ENCODE results near the gene SLC7A6. TPM values are rescaled to one million over a fixed set of nuclear protein-coding genes. Genes with fewer than 3 reads are reported as not detected.

SLC7A6 gene
- total and polyA plus RNA-seq, 2 experiments from 2014 or later, result 20.5 to 29.7 TPM

- H2AFZ ChIP-seq, result no peak overlapping the region
- no peaks in the 10 kb centered on the region for H4K20me1 ChIP-seq (ENCODE audit: insufficient read depth, poor library complexity, severe bottlenecking)
- H3K4me3 ChIP-seq, result no peak overlapping the region
- H3K9me3 ChIP-seq (ENCODE audit: low read depth), result no peaks in the 10 kb centered on the region
- H3K4me2 ChIP-seq, result no peak overlapping the region
- H3K79me2 ChIP-seq, result no peaks in the 10 kb centered on the region
- no peaks in the 10 kb centered on the region for H3K36me3 ChIP-seq (replicated peaks; ENCODE audit: insufficient read depth, low read depth)
- H3K27me3 ChIP-seq, result no peaks in the 10 kb centered on the region
- WGBS (ENCODE audit: low lambda C conversion rate, missing lambda C conversion rate), result 90% methylated on average over 5 of the region's 5 CpGs
- peaks cover under 1% of the 10 kb centered on the region for H3K4me1 ChIP-seq (ENCODE audit: insufficient read depth)
- no peaks in the 10 kb centered on the region for H3K9me2 ChIP-seq (replicated peaks; ENCODE audit: insufficient read depth)
- TF ChIP-seq EZH2phosphoT487 (IDR thresholded peaks at IDR 0.05; ENCODE audit: low read depth, severe bottlenecking, unreplicated experiment), result no peak
- no peak for TF ChIP-seq EZH2 (IDR thresholded peaks at IDR 0.05; ENCODE audit: borderline replicate concordance)
- TF ChIP-seq CTCF (IDR thresholded peaks at IDR 0.05; ENCODE audit: poor library complexity), result no peak
- H3K27ac ChIP-seq, result no peak overlapping the region
- DNase-seq (ENCODE audit: low spot score), result no peak
Observed at GRCh38 chr16:68251832-68252231, 12.5 kb upstream of the SLC7A6 start.

GRCh38 chr16:68252383-68252782 is 11.9 kb upstream of the SLC7A6 start:
- H3K4me2 ChIP-seq, result no peak overlapping the region
- no peak for DNase-seq (ENCODE audit: low spot score)
- TF ChIP-seq CTCF (IDR thresholded peaks at IDR 0.05; ENCODE audit: poor library complexity) (no peak), EZH2 (IDR thresholded peaks at IDR 0.05; ENCODE audit: borderline replicate concordance) (no peak), EZH2phosphoT487 (IDR thresholded peaks at IDR 0.05; ENCODE audit: low read depth, severe bottlenecking, unreplicated experiment) (no peak)
- WGBS (ENCODE audit: low lambda C conversion rate, missing lambda C conversion rate), result 90% methylated on average over 5 of the region's 5 CpGs
- H3K27ac ChIP-seq, result no peak overlapping the region
- no peaks in the 10 kb centered on the region for H3K9me2 ChIP-seq (replicated peaks; ENCODE audit: insufficient read depth)
- H3K27me3 ChIP-seq, result no peaks in the 10 kb centered on the region
- no peaks in the 10 kb centered on the region for H4K20me1 ChIP-seq (ENCODE audit: insufficient read depth, poor library complexity, severe bottlenecking)
- H3K9me3 ChIP-seq (ENCODE audit: low read depth), result no peaks in the 10 kb centered on the region
- H3K36me3 ChIP-seq (replicated peaks; ENCODE audit: insufficient read depth, low read depth), result no peaks in the 10 kb centered on the region
- H3K4me1 ChIP-seq (ENCODE audit: insufficient read depth), result peaks cover 6% of the 10 kb centered on the region
- no peak overlapping the region for H3K4me3 ChIP-seq
- H3K79me2 ChIP-seq, result no peaks in the 10 kb centered on the region
- H2AFZ ChIP-seq, result no peak overlapping the region

GRCh38 chr16:68253721-68254120 is 10.6 kb upstream of the SLC7A6 start:
- TF ChIP-seq EZH2 (IDR thresholded peaks at IDR 0.05; ENCODE audit: borderline replicate concordance) (no peak), CTCF (IDR thresholded peaks at IDR 0.05; ENCODE audit: poor library complexity) (no peak), EZH2phosphoT487 (IDR thresholded peaks at IDR 0.05; ENCODE audit: low read depth, severe bottlenecking, unreplicated experiment) (no peak)
- Histone ChIP-seq H2AFZ (no peak overlapping the region), H3K36me3 (replicated peaks; ENCODE audit: insufficient read depth, low read depth) (no peaks in the 10 kb centered on the region), H3K4me1 (ENCODE audit: insufficient read depth) (peaks cover 17% of the 10 kb centered on the region), H3K4me2 (no peak overlapping the region), H3K4me3 (no peak overlapping the region), H3K27ac (no peak overlapping the region), H3K9me3 (ENCODE audit: low read depth) (no peaks in the 10 kb centered on the region), H3K27me3 (no peaks in the 10 kb centered on the region), H4K20me1 (ENCODE audit: insufficient read depth, poor library complexity, severe bottlenecking) (no peaks in the 10 kb centered on the region), H3K79me2 (no peaks in the 10 kb centered on the region), H3K9me2 (replicated peaks; ENCODE audit: insufficient read depth) (no peaks in the 10 kb centered on the region)
- DNase-seq (ENCODE audit: low spot score), result no peak
- WGBS (ENCODE audit: low lambda C conversion rate, missing lambda C conversion rate), result 96% methylated on average over 4 of the region's 4 CpGs

GRCh38 chr16:68255712-68256111 is 8.6 kb upstream of the SLC7A6 start:
- 94% methylated on average over 18 of the region's 18 CpGs for WGBS (ENCODE audit: low lambda C conversion rate, missing lambda C conversion rate)
- H3K27me3 ChIP-seq, result no peaks in the 10 kb centered on the region
- H4K20me1 ChIP-seq (ENCODE audit: insufficient read depth, poor library complexity, severe bottlenecking), result no peaks in the 10 kb centered on the region
- no peaks in the 10 kb centered on the region for H3K9me2 ChIP-seq (replicated peaks; ENCODE audit: insufficient read depth)
- H3K4me2 ChIP-seq, result no peak overlapping the region
- H3K4me3 ChIP-seq, result no peak overlapping the region
- TF ChIP-seq EZH2 (IDR thresholded peaks at IDR 0.05; ENCODE audit: borderline replicate concordance) (no peak), CTCF (IDR thresholded peaks at IDR 0.05; ENCODE audit: poor library complexity) (no peak), EZH2phosphoT487 (IDR thresholded peaks at IDR 0.05; ENCODE audit: low read depth, severe bottlenecking, unreplicated experiment) (no peak)
- no peaks in the 10 kb centered on the region for H3K36me3 ChIP-seq (replicated peaks; ENCODE audit: insufficient read depth, low read depth)
- no peak overlapping the region for H3K27ac ChIP-seq
- peaks cover 17% of the 10 kb centered on the region for H3K4me1 ChIP-seq (ENCODE audit: insufficient read depth)
- H2AFZ ChIP-seq, result no peak overlapping the region
- DNase-seq (ENCODE audit: low spot score), result no peak
- H3K9me3 ChIP-seq (ENCODE audit: low read depth), result no peaks in the 10 kb centered on the region
- H3K79me2 ChIP-seq, result no peaks in the 10 kb centered on the region
